AG10803 (cell line): Measurements from ENCODE around the gene GRK3.
"Not testable (repeated sequence)": the region's sequence is repeated elsewhere in the genome, so short reads cannot be mapped to it uniquely, and the experiment has no call there.

ENCODE experiments used
- DNase-seq: peaks from one replicate; pipeline ENCODE4 v3.0.0; 2010; ENCODE audit warnings: low read depth
- H3K4me3 ChIP-seq: 2 replicates; pipeline ENCODE4 v1.5.1; 2011; ENCODE audit warnings: mild to moderate bottlenecking, low read length, control low read depth
- CTCF ChIP-seq: conservative IDR thresholded peaks from 2 replicates; pipeline ENCODE4 v1.5.1; 2011; ENCODE audit warnings: mild to moderate bottlenecking, low read length, control low read depth, inconsistent platforms

Gene GRK3

DNA sequence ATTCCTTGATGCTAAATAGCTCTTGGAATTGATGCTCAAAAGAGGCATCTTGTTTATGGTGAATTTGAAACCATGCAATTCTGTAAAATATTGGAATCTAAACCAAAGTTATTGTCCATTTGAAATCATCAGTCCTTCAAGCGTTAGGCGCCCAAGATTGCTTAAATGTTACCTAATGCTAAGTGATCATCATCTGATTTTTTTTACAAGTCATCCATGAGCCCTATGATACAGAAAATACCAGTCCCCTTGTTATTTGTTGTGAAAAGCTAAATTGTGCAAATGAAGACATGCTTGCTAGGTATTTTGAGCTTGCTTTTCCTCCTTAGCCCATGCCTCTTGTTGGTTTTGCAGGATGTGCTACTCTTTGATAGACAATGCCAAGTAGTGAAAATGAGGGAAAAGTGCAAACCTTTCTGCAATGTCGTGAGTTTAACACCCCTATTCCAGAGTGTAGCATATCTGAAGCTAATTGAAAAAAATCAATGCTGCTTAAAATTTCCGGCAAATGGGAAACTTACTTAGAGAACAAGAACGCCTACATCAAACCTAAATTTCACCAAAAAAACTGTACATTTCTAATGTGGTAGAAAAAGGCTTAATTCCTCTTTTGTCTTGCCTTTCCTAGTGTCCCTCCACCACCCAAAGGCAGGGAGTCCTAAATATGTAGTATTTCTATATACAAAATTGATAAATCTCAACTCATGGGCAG, 1.9 kb downstream of the GRK3 start:
- no peak for TF ChIP-seq CTCF
- H3K4me3 ChIP-seq: no peak overlapping the region
- no peak for DNase-seq

GRCh38 chr22:25566898-25567235, 2.4 kb downstream of the GRK3 start:
- DNase-seq: no peak
- no peak overlapping the region for H3K4me3 ChIP-seq
- TF ChIP-seq CTCF: no peak

GRCh38 chr22:25567251-25567675, 2.8 kb downstream of the GRK3 start:
- no peak for TF ChIP-seq CTCF
- H3K4me3 ChIP-seq: no peak overlapping the region
- DNase-seq: no peak

GRCh38 chr22:25568066-25568465, 3.6 kb downstream of the GRK3 start:
- not testable (repeated sequence) for DNase-seq, H3K4me3 ChIP-seq

DNA sequence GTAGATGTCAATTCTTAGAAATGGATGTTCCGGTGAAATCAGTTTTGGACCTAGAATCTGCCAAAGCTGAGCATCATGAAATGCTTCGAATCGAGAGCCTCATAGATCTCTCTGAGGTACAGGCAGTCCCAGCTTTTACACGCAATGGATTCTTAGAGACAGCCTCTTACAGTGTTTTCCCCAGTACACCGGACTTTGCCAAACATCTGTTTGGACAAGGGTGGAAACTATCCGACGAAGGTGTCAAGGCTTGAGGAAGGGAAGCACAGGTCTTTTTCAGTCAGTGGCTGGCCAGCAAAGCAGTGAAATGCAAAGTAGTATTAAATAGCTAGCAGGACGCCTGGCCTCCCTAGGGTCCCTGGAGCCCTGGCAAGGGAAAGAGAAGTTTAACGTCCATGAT, 4.9 kb downstream of the GRK3 start:
- TF ChIP-seq CTCF: no peak
- no peak for DNase-seq
- H3K4me3 ChIP-seq: no peak overlapping the region

- no peak for TF ChIP-seq CTCF
- no peak for DNase-seq
- no peak overlapping the region for H3K4me3 ChIP-seq
These were observed 5.5 kb downstream of the GRK3 start for GRCh38 chr22:25569983-25570382.

- TF ChIP-seq CTCF: no peak
- DNase-seq: no peak
- H3K4me3 ChIP-seq: no peak overlapping the region
These were observed 6.0 kb downstream of the GRK3 start for GRCh38 chr22:25570486-25570885.

DNA sequence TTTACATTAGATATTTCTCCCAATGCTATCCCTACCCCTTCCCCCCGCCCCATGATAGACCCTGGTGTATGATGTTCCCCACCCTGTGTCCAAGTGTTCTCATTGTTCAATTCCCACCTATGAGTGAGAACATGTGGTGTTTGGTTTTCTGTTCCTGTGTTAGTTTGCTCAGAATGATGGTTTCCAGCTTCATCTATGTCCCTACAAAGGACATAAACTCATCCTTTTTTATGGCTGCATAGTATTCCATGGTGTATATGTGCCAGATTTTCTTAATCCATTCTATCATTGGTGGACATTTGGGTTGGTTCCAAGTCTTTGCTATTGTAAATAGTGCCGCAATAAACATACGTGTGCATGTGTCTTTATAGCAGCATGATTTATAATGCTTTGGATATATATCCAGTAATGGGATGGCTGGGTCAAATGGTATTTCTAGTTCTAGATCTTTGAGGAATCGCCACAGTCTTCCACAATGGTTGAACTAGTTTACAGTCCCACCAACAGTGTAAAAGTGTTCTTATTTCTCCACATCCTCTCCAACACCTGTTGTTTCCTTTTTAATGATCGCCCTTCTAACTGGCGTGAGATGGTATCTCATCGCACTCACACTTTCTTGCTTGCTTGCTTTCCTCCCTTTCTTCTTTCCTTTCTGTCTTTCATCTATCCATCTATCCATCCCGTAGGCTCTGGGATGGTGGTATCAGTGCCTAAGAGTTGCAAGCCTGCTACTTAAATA, 7.7 kb downstream of the GRK3 start:
- not testable (repeated sequence) for DNase-seq, H3K4me3 ChIP-seq
